Tibial nerve (tissue), 4 donors: ENCODE data around the gene THAP11. TPM values are rescaled to one million over a fixed set of nuclear protein-coding genes. Genes with fewer than 3 reads are reported as not detected.

Experiments used
- DNase-seq, 2 donors: peaks; one replicate each; pipeline ENCODE4 v3.0.0-alpha.2; 2019; ENCODE audit warnings: low spot score in 2 of 2
- H3K27ac ChIP-seq, 4 donors: fragments of 200-600 bp; sonication (generic) in 3 of 4; one replicate each; pipeline ENCODE4 v1.5.1; 2017 to 2019; ENCODE audit warnings: mild to moderate bottlenecking in 1 of 4
- H3K27me3 ChIP-seq, 2 donors: fragments of 200-600 bp; sonication (generic) in 1 of 2; one replicate each; pipeline versions ENCODE4 v1.5.1 to v1.6.0; 2017 to 2019
- H3K36me3 ChIP-seq, 3 donors: fragments of 200-600 bp; sonication (generic); one replicate each; pipeline ENCODE4 v1.5.1; 2018 to 2019
- H3K4me1 ChIP-seq, 4 donors: fragments of 200-600 bp; sonication (generic) in 3 of 4; one replicate each; pipeline ENCODE4 v1.5.1; 2017 to 2019
- H3K4me3 ChIP-seq, 4 donors: fragments of 200-600 bp; sonication (generic) in 3 of 4; one replicate each; pipeline ENCODE4 v1.5.1; 2017 to 2019; ENCODE audit warnings: mild to moderate bottlenecking in 1 of 4, moderate library complexity in 1 of 4
- H3K9me3 ChIP-seq, 4 donors: fragments of 200-600 bp; sonication (generic) in 3 of 4; one replicate each; pipeline ENCODE4 v1.5.1; 2017 to 2019
- CTCF ChIP-seq, 5 experiments: fragments of 200-600 bp in 3 of 5; fragments of 450-650 bp in 2 of 5; sonication (generic) in 3 of 5; IDR thresholded peaks; one replicate each; pipeline ENCODE4 v1.5.1; 2016 to 2019; ENCODE audit warnings: antibody characterized with exemption in 5 of 5, mild to moderate bottlenecking in 3 of 5, moderate library complexity in 2 of 5
- EP300 ChIP-seq, 2 donors: sonication (generic); formaldehyde crosslinking; IDR thresholded peaks; one replicate each; pipeline ENCODE4 v1.6.1; 2017; ENCODE audit warnings: antibody characterized with exemption in 2 of 2, mild to moderate bottlenecking in 1 of 2
- POLR2A ChIP-seq, 2 donors: fragments of 450-650 bp; IDR thresholded peaks; one replicate each; pipeline ENCODE4 v1.6.1; 2017; ENCODE audit warnings: antibody characterized with exemption in 2 of 2, mild to moderate bottlenecking in 2 of 2, moderate library complexity in 2 of 2
- WGBS, 2 donors: methylation state at CpG; one replicate each; pipeline ENCODE4 v1.1.5; 2018; 5-methylcytosine and 5-hydroxymethylcytosine counted together
- total RNA-seq, 4 donors: library from RNA; depleted of rRNA; stranded (reverse); fragments of >200 nt; gene quantifications; one replicate each; pipeline ENCODE4 v1.1.0, GENCODE V29; 2016

Gene THAP11
- total RNA-seq, 4 donors from 2014 or later = 47.1 to 74.3 (median 60.9) TPM

- no peak for TF ChIP-seq POLR2A (IDR thresholded peaks at IDR 0.05)
- TF ChIP-seq CTCF (IDR thresholded peaks at IDR 0.05) = no peak
- TF ChIP-seq EP300 (IDR thresholded peaks at IDR 0.05) = no peak
- H3K4me3 ChIP-seq = no peak overlapping the region
- 84 to 85% methylated on average over 2 of the region's 2 CpGs for WGBS, 2 donors
- no peak for DNase-seq
- H3K9me3 ChIP-seq = no peaks in the 10 kb centered on the region
- peaks cover 0 to 17% (median 11%) of the 10 kb centered on the region in 4 donors for H3K4me1 ChIP-seq
- H3K36me3 ChIP-seq = no peaks in the 10 kb centered on the region
- no peaks in the 10 kb centered on the region for H3K27me3 ChIP-seq
- H3K27ac ChIP-seq = no peak overlapping the region
These were observed 4.3 kb upstream of the THAP11 start for GRCh38 chr16:67837811-67838210.

GRCh38 chr16:67841198-67841815 lies 813 bp upstream of the THAP11 start:
- TF ChIP-seq POLR2A (IDR thresholded peaks at IDR 0.05) (no peak), EP300 (IDR thresholded peaks at IDR 0.05) (no peak), CTCF (IDR thresholded peaks at IDR 0.05) (no peak)
- Histone ChIP-seq H3K27ac (peak overlapping the region; percentile 97 to 100 (median 99)), H3K36me3 (no peaks in the 10 kb centered on the region), H3K4me1 (peaks cover 0 to 41% (median 36%) of the 10 kb centered on the region in 4 donors), H3K9me3 (no peaks in the 10 kb centered on the region), H3K27me3 (no peaks in the 10 kb centered on the region), H3K4me3 (peak overlapping the region; percentile 51 to 100 (median 72))
- 48 to 49% methylated on average over 15 to 17 of the region's 17 CpGs for WGBS, 2 donors
- DNase-seq = no peak

GRCh38 chr16:67842509-67843342 lies 606 bp downstream of the THAP11 start:
- Histone ChIP-seq H3K36me3 (no peaks in the 10 kb centered on the region), H3K9me3 (no peaks in the 10 kb centered on the region), H3K27me3 (no peaks in the 10 kb centered on the region), H3K27ac (peak overlapping the region; percentile 97 to 100 (median 99)), H3K4me1 (peaks cover 0 to 45% (median 40%) of the 10 kb centered on the region in 4 donors), H3K4me3 (peak overlapping the region; percentile 51 to 100 (median 72))
- no peak for TF ChIP-seq CTCF (IDR thresholded peaks at IDR 0.05)
- TF ChIP-seq POLR2A (IDR thresholded peaks at IDR 0.05) = no peak
- TF ChIP-seq EP300 (IDR thresholded peaks at IDR 0.05) = no peak
- WGBS, 2 donors = 0% methylated on average over 1 to 47 of the region's 67 CpGs
- DNase-seq = no peak

- no peaks in the 10 kb centered on the region for H3K9me3 ChIP-seq
- no peaks in the 10 kb centered on the region for H3K27me3 ChIP-seq
- DNase-seq = no peak
- peak overlapping the region; percentile 51 to 100 (median 72) for H3K4me3 ChIP-seq
- no peak for TF ChIP-seq POLR2A (IDR thresholded peaks at IDR 0.05)
- H3K4me1 ChIP-seq = peaks cover 0 to 52% (median 46%) of the 10 kb centered on the region in 4 donors
- H3K36me3 ChIP-seq = no peaks in the 10 kb centered on the region
- peak overlapping the region in 3 of 4 donors; percentile 99 to 100 (median 99) for H3K27ac ChIP-seq
- 6% methylated on average over 11 of the region's 11 CpGs for WGBS, 2 donors
These were observed 1.2 kb downstream of the THAP11 start for GRCh38 chr16:67843343-67843765.

- Histone ChIP-seq H3K9me3 (no peaks in the 10 kb centered on the region), H3K27me3 (no peaks in the 10 kb centered on the region), H3K4me1 (peaks cover 0 to 63% (median 50%) of the 10 kb centered on the region in 4 donors), H3K27ac (peak overlapping the region in 2 of 4 donors; percentile 95 to 99), H3K4me3 (no peak overlapping the region), H3K36me3 (no peaks in the 10 kb centered on the region)
- TF ChIP-seq POLR2A (IDR thresholded peaks at IDR 0.05) (no peak), EP300 (IDR thresholded peaks at IDR 0.05) (no peak), CTCF (IDR thresholded peaks at IDR 0.05) (no peak)
- 72 to 83% methylated on average over 4 of the region's 4 CpGs for WGBS, 2 donors
- no peak for DNase-seq
These were observed 2.4 kb downstream of the THAP11 start for GRCh38 chr16:67844497-67844896.
